Measurements from ENCODE around the gene PRDM16.
A peak's percentile ranks its signal among the peaks of the same experiment; 100 is the strongest.

Gene PRDM16

GRCh38 chr1:3453891-3454810 lies 385.1 kb downstream of the PRDM16 start, which contains the start of gene ARHGEF16:
Gene ARHGEF16, plus strand, starts transcription at chr1:3454665. Its CDS starts 8,420 bp downstream, at chr1:3463085.
- Histone ChIP-seq H3K36me3 (ENCODE audit: insufficient read depth, low read length) (no peaks in the 10 kb centered on the region), H2AFZ (ENCODE audit: low read depth, low read length) (no peak within 1 kb of the TSS), H3K27me3 (ENCODE audit: insufficient read depth, low read length) (peaks cover 3% of the 10 kb centered on the region), H3K9me3 (ENCODE audit: low read length) (no peaks in the 10 kb centered on the region), H3K4me3 (ENCODE audit: low read length) (peak within 1 kb of the TSS; percentile 42), H3K4me1 (ENCODE audit: insufficient read depth, low read length) (peaks cover 23% of the 10 kb centered on the region)

- peaks cover 3% of the 10 kb centered on the region for H3K27me3 ChIP-seq (ENCODE audit: insufficient read depth, low read length)
- no peaks in the 10 kb centered on the region for H3K9me3 ChIP-seq (ENCODE audit: low read length)
- H3K4me1 ChIP-seq (ENCODE audit: insufficient read depth, low read length), result peaks cover 24% of the 10 kb centered on the region
- no peaks in the 10 kb centered on the region for H3K36me3 ChIP-seq (ENCODE audit: insufficient read depth, low read length)
- H3K4me3 ChIP-seq (ENCODE audit: low read length), result peak overlapping the region; percentile 42
- H2AFZ ChIP-seq (ENCODE audit: low read depth, low read length), result no peak overlapping the region
Measured at GRCh38 chr1:3454811-3455618, 386.0 kb downstream of the PRDM16 start.

DNA sequence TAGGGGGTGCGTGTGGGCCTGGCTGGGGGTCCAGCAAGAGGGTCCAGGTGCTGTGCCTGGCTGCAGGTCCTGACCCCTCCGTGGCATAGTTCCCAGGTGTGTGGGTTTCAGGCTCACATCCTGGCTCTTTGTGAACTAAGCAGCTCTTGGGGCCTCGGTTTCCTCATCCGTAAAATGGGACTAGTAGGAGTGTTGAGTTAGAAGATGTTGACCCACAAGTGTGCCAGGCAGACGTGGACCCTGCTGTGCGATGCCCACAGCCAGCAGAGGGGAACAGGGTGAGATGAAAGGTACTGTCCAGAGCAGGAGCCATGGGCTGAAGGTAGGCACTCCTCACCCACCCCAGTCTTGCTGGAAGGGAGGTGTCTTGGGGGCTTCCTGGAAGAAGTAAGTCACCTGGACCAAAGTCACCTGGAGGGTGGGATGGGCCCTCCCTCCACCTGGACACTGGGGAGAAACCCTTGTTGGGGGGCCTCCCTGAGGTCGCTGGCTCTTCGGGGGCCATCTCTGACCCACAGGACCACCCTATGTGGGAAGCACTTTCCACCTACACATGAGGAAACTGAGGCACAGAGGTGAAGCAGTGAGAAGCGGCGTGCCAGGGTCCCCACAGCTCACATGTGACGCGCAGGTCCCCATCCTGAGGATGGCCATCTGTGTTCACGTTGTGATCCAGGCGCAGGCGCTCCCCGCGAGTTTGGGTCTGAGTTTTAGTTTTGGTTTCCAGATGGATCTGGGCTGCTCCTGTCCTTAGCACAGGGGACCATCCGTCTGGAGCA lies 386.9 kb downstream of the PRDM16 start:
- no peak overlapping the region for H3K4me3 ChIP-seq (ENCODE audit: low read length)
- H2AFZ ChIP-seq (ENCODE audit: low read depth, low read length), result no peak overlapping the region
- no peaks in the 10 kb centered on the region for H3K36me3 ChIP-seq (ENCODE audit: insufficient read depth, low read length)
- H3K9me3 ChIP-seq (ENCODE audit: low read length), result no peaks in the 10 kb centered on the region
- H3K4me1 ChIP-seq (ENCODE audit: insufficient read depth, low read length), result peaks cover 32% of the 10 kb centered on the region
- no peaks in the 10 kb centered on the region for H3K27me3 ChIP-seq (ENCODE audit: insufficient read depth, low read length)

DNA sequence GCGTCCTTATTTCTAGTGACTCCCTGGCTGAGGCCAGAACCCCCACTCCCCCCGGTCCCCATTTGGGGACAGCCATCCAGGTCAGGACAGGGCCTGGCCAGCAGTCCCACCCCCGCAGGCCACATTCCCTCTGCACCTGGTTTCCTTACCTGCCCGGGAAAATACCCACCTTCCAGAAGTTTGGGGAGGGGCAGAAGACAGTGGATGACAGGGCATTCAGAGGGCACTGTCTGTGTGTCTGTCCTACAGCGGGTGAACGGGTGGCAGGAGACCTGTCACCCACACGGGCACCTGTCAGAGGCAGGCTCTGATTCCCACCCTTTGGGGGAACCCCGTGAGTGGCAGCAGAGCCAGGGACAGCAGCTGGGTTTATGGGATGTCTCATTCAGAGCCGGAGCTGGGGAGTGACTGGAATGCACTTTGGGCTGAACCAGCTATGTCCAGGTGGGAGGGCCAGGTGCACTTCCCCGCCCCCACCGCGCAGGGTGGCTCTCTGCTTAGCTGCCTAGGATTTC lies 387.5 kb downstream of the PRDM16 start:
- H2AFZ ChIP-seq (ENCODE audit: low read depth, low read length), result no peak overlapping the region
- no peak overlapping the region for H3K4me3 ChIP-seq (ENCODE audit: low read length)
- H3K9me3 ChIP-seq (ENCODE audit: low read length), result no peaks in the 10 kb centered on the region
- H3K4me1 ChIP-seq (ENCODE audit: insufficient read depth, low read length), result peaks cover 36% of the 10 kb centered on the region
- H3K36me3 ChIP-seq (ENCODE audit: insufficient read depth, low read length), result no peaks in the 10 kb centered on the region
- no peaks in the 10 kb centered on the region for H3K27me3 ChIP-seq (ENCODE audit: insufficient read depth, low read length)

DNA sequence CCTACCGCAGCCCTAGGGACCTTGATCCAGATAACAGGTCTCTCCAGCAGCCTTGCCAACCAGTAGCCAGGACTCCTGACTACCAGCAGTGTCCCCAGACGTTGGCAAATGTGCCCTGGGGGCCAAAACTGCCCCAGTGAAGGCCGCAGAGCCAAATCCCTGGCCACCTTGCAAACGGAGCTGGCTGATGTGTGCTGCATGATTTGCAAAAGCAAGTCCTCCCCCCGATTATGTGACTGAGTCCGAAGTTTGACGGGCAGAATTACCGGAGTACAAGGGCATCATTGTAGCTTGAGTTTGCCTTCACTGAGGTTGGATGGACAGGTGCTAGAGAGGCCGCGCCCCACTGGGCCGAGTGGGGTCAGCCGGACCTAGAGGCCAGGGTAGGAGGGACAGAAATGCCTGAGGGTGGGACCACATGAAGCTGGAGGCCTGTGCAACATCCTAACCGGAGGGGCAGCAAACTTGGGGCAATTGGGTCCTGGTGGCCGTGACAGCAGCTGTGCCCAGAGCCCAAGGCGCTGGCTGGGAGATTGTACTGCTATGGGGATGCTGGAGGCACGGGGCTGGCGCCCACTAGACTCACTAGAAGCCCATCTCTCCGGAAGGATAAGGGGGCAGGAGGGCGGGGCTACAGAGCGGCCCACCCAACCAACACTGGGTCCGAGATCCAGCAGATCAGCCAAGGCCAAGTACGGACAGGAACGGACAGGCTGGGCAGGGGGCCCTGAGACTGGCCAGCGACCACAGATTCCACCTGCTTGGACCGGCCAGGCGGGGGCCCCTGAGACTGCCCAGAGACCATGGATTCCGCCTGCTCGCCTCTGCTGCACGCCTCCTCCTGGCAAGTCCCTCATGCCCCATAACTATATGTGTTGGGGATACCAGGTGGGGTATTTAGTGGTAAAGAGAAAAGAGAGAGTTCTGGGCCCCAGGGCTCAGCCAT lies 388.2 kb downstream of the PRDM16 start:
- Histone ChIP-seq H3K36me3 (ENCODE audit: insufficient read depth, low read length) (no peaks in the 10 kb centered on the region), H2AFZ (ENCODE audit: low read depth, low read length) (no peak overlapping the region), H3K4me1 (ENCODE audit: insufficient read depth, low read length) (peaks cover 36% of the 10 kb centered on the region), H3K27me3 (ENCODE audit: insufficient read depth, low read length) (no peaks in the 10 kb centered on the region), H3K9me3 (ENCODE audit: low read length) (no peaks in the 10 kb centered on the region), H3K4me3 (ENCODE audit: low read length) (no peak overlapping the region)

DNA sequence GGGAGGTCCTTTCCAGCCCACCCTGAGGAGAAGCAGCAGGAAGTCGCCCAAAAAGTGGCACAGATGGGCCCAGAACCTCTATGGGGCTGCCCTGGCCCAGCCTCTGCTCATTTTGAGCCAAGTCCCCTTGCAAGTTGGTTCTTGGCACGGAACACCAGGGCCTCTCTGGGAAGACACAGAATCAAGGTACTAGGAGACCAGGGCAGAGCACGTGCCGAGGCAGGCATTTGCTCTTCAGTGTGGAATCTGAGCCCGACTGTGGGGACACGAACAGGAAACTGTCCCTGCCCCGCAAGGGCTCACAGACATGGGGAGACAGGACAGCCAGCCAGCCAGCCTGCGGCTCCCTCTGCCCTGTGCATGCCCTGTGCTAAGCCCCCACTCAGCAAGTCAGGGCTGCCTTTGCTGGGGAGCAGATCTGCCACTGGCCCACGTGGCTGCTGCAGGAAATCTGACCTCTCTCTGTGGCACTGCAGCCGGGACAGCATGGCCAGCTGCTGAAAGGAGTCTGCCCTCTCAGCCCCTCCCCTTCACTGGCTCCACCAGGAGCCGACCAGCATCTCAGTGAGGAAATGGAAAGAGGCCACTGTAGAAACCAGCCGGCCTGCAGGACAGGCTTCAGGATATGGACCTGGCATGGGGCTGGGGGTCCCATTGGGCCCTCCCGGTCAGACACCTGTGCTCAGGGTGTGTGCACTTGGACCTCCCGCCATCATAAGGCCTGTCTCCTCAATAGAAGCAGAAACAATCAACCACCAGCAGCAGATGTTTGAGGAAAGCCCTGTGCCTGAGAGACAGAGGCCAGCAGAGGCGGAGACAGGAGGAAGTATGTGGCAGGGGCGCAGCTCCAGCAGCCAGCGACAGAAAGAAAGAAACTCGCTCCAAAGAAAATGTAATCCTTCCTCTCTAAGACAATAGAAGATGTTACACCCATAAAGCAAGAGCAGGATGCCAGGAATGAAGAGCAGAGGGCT lies 389.2 kb downstream of the PRDM16 start:
- Histone ChIP-seq H3K9me3 (ENCODE audit: low read length) (no peaks in the 10 kb centered on the region), H3K36me3 (ENCODE audit: insufficient read depth, low read length) (no peaks in the 10 kb centered on the region), H3K27me3 (ENCODE audit: insufficient read depth, low read length) (no peaks in the 10 kb centered on the region), H3K4me1 (ENCODE audit: insufficient read depth, low read length) (peaks cover 36% of the 10 kb centered on the region), H2AFZ (ENCODE audit: low read depth, low read length) (no peak overlapping the region), H3K4me3 (ENCODE audit: low read length) (no peak overlapping the region)

- H3K4me1 ChIP-seq (ENCODE audit: insufficient read depth, low read length), result peaks cover 33% of the 10 kb centered on the region
- H2AFZ ChIP-seq (ENCODE audit: low read depth, low read length), result no peak overlapping the region
- H3K9me3 ChIP-seq (ENCODE audit: low read length), result no peaks in the 10 kb centered on the region
- H3K36me3 ChIP-seq (ENCODE audit: insufficient read depth, low read length), result no peaks in the 10 kb centered on the region
- no peak overlapping the region for H3K4me3 ChIP-seq (ENCODE audit: low read length)
- no peaks in the 10 kb centered on the region for H3K27me3 ChIP-seq (ENCODE audit: insufficient read depth, low read length)
Measured at GRCh38 chr1:3459051-3459908, 390.3 kb downstream of the PRDM16 start.

- Histone ChIP-seq H2AFZ (ENCODE audit: low read depth, low read length) (no peak overlapping the region), H3K4me3 (ENCODE audit: low read length) (no peak overlapping the region), H3K9me3 (ENCODE audit: low read length) (no peaks in the 10 kb centered on the region), H3K4me1 (ENCODE audit: insufficient read depth, low read length) (peaks cover 28% of the 10 kb centered on the region), H3K27me3 (ENCODE audit: insufficient read depth, low read length) (no peaks in the 10 kb centered on the region), H3K36me3 (ENCODE audit: insufficient read depth, low read length) (no peaks in the 10 kb centered on the region)
Measured at GRCh38 chr1:3459940-3460671, 391.1 kb downstream of the PRDM16 start.

- Histone ChIP-seq H3K27me3 (ENCODE audit: insufficient read depth, low read length) (no peaks in the 10 kb centered on the region), H3K4me1 (ENCODE audit: insufficient read depth, low read length) (peaks cover 25% of the 10 kb centered on the region), H3K4me3 (ENCODE audit: low read length) (no peak overlapping the region), H3K9me3 (ENCODE audit: low read length) (no peaks in the 10 kb centered on the region), H2AFZ (ENCODE audit: low read depth, low read length) (no peak overlapping the region), H3K36me3 (ENCODE audit: insufficient read depth, low read length) (no peaks in the 10 kb centered on the region)
Measured at GRCh38 chr1:3460672-3461131, 391.7 kb downstream of the PRDM16 start.
